NCI-H1694 treated with DMSO at 0.1 percent for 48 hours (cell line): ENCODE measurements around the gene FBF1.

ENCODE experiments used
- DNase-seq: peaks from one replicate; lab custom pipeline; 2025; lab: John Stamatoyannopoulos, UW

The FBF1 gene

GRCh38 chr17:75959051-75959838, 18.4 kb upstream of the FBF1 start:
- DNase-seq, result no peak

GRCh38 chr17:75950855-75951554, 10.2 kb upstream of the FBF1 start:
- no peak for DNase-seq

GRCh38 chr17:75950421-75950820, 9.6 kb upstream of the FBF1 start:
- DNase-seq, result no peak

- DNase-seq, result no peak
Observed at GRCh38 chr17:75945211-75945610, 4.4 kb upstream of the FBF1 start.

GRCh38 chr17:75943491-75943890, 2.6 kb upstream of the FBF1 start:
- DNase-seq, result no peak

GRCh38 chr17:75942473-75942872, 1.6 kb upstream of the FBF1 start:
- DNase-seq, result no peak

GRCh38 chr17:75941442-75941819, 589 bp upstream of the FBF1 start:
- DNase-seq, result no peak

GRCh38 chr17:75937652-75938051, 3.2 kb downstream of the FBF1 start:
- no peak for DNase-seq

- DNase-seq, result no peak
Observed at GRCh38 chr17:75933808-75934207, 7.0 kb downstream of the FBF1 start.

GRCh38 chr17:75932852-75933251, 8.0 kb downstream of the FBF1 start:
- no peak for DNase-seq

- DNase-seq, result no peak
Observed at GRCh38 chr17:75931062-75931461, 9.8 kb downstream of the FBF1 start.

- peak; percentile 12 for DNase-seq
Observed at GRCh38 chr17:75927286-75927922, 13.4 kb downstream of the FBF1 start.

GRCh38 chr17:75926456-75926855, 14.4 kb downstream of the FBF1 start:
- no peak for DNase-seq

- DNase-seq, result no peak
Observed at GRCh38 chr17:75925912-75926311, 14.9 kb downstream of the FBF1 start.

- no peak for DNase-seq
Observed at GRCh38 chr17:75925103-75925502, 15.7 kb downstream of the FBF1 start.

GRCh38 chr17:75922963-75923874, 17.6 kb downstream of the FBF1 start:
- no peak for DNase-seq

- no peak for DNase-seq
Observed at GRCh38 chr17:75922173-75922961, 18.5 kb downstream of the FBF1 start.

- DNase-seq, result no peak
Observed at GRCh38 chr17:75921596-75921995, 19.2 kb downstream of the FBF1 start.

GRCh38 chr17:75920045-75920560, 20.7 kb downstream of the FBF1 start:
- no peak for DNase-seq

- no peak for DNase-seq
Observed at GRCh38 chr17:75919611-75920010, 21.2 kb downstream of the FBF1 start.

- no peak for DNase-seq
Observed at GRCh38 chr17:75917917-75918445, 22.9 kb downstream of the FBF1 start.
